Measurements from ENCODE around the gene ZNF488.

The ZNF488 gene

GRCh38 chr10:47381427-47382379, 2.4 kb downstream of the ZNF488 start:
- no peak for DNase-seq

- no peak for DNase-seq
These were observed 3.0 kb downstream of the ZNF488 start for GRCh38 chr10:47381103-47381395.

- no peak for DNase-seq
These were observed 3.6 kb downstream of the ZNF488 start for GRCh38 chr10:47380341-47381102.

- DNase-seq = no peak
These were observed 4.2 kb downstream of the ZNF488 start for GRCh38 chr10:47379901-47380300.

- DNase-seq = no peak
These were observed 4.7 kb downstream of the ZNF488 start for GRCh38 chr10:47379445-47379785.

- no peak for DNase-seq
These were observed 5.3 kb downstream of the ZNF488 start for GRCh38 chr10:47378606-47379444.

- DNase-seq = no peak
These were observed 5.9 kb downstream of the ZNF488 start for GRCh38 chr10:47378183-47378510.

GRCh38 chr10:47376522-47377220, 7.4 kb downstream of the ZNF488 start:
- no peak for DNase-seq

- DNase-seq = no peak
These were observed 9.2 kb downstream of the ZNF488 start for GRCh38 chr10:47374611-47375536.

- DNase-seq = no peak
These were observed 11.4 kb downstream of the ZNF488 start for GRCh38 chr10:47372726-47373125.

GRCh38 chr10:47371629-47372485, 12.2 kb downstream of the ZNF488 start:
- no peak for DNase-seq

- DNase-seq = no peak
These were observed 13.2 kb downstream of the ZNF488 start for GRCh38 chr10:47370878-47371277.

GRCh38 chr10:47370015-47370767, 13.9 kb downstream of the ZNF488 start:
- no peak for DNase-seq

GRCh38 chr10:47369251-47369894, 14.7 kb downstream of the ZNF488 start:
- DNase-seq = no peak

- no peak for DNase-seq
These were observed 15.5 kb downstream of the ZNF488 start for GRCh38 chr10:47368431-47369180.

- DNase-seq = no peak
These were observed 16.4 kb downstream of the ZNF488 start for GRCh38 chr10:47367646-47368045.

- DNase-seq = no peak
These were observed 17.2 kb downstream of the ZNF488 start for GRCh38 chr10:47366731-47367460.

- DNase-seq = no peak
These were observed 17.9 kb downstream of the ZNF488 start for GRCh38 chr10:47366181-47366631.

All from NCI-H1092 treated with DMSO at 0.1 percent for 48 hours (cell line).